IPS DF 6.9 (cell line): ENCODE measurements around the gene SRPK3.

Experiments
- DNase-seq: peaks from one replicate; pipeline ENCODE4 v3.0.0-alpha.2; 2013; ENCODE audit warnings: low read depth, low spot score
- H3K27ac ChIP-seq: one replicate; pipeline ENCODE4 v1.5.1; 2013; ENCODE audit warnings: low read length, control low read depth
- H3K27me3 ChIP-seq: 2 replicates; pipeline ENCODE4 v1.6.1; 2013; ENCODE audit warnings: mild to moderate bottlenecking, low read length; ENCODE audit not compliant: control insufficient read depth, insufficient read depth
- H3K36me3 ChIP-seq: 2 replicates; pipeline ENCODE4 v1.6.1; 2013; ENCODE audit warnings: low read length; ENCODE audit not compliant: control insufficient read depth, insufficient read depth
- H3K4me1 ChIP-seq: 2 replicates; pipeline ENCODE4 v1.6.1; 2013; ENCODE audit warnings: low read length; ENCODE audit not compliant: control insufficient read depth, insufficient read depth
- H3K4me3 ChIP-seq: 2 replicates; pipeline ENCODE4 v1.5.1; 2013; ENCODE audit warnings: mild to moderate bottlenecking, low read length
- H3K9me3 ChIP-seq: 2 replicates; pipeline ENCODE4 v1.6.1; 2013; ENCODE audit warnings: low read length, inconsistent platforms; ENCODE audit not compliant: control insufficient read depth, insufficient read depth
- WGBS: extraction: QIAGEN DNeasy Blood & Tissue Kit; methylation state at CpG from one replicate; pipeline ENCODE4 v1.1.7; 2013; ENCODE audit warnings: mixed read lengths, missing lambda C conversion rate; ENCODE audit not compliant: insufficient read length, insufficient coverage; 5-methylcytosine and 5-hydroxymethylcytosine counted together

SRPK3 gene

DNA sequence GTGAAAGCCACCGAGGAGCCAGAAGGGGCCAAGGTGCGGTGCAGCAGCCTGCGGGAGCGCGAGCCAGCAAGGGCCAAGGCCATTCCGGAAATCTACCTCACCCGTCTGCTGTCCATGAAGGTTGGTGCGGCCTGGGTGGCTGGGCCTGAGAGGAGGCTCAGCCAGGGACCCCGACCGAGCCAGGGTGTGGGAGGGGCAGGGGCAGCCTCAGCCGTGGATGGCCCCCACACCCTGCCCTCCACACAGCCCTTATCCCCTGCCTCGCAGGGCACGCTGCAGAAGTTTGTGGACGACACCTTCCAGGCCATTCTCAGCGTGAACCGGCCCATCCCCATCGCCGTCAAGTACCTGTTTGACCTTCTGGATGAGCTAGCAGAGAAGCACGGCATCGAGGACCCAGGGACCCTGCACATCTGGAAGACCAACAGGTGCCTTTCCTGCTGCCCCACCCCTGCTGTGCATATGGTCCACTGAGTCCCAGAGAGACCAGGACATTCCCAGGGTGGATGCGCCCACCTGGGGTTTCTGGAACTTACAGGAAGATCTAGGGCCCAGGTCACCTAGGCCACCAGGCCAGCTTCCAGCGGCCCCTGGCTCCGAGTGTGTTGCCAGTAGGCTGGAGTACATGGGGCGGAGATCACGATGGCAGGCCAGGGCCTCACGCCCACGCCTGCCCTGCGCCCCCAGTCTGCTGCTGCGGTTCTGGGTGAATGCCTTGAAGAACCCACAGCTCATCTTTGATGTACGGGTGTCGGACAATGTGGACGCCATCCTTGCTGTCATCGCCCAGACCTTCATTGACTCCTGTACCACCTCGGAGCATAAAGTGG is 3.4 kb upstream of the SRPK3 start:
- no peak overlapping the region for H3K27ac ChIP-seq
- H3K27me3 ChIP-seq: no peaks in the 10 kb centered on the region

DNA sequence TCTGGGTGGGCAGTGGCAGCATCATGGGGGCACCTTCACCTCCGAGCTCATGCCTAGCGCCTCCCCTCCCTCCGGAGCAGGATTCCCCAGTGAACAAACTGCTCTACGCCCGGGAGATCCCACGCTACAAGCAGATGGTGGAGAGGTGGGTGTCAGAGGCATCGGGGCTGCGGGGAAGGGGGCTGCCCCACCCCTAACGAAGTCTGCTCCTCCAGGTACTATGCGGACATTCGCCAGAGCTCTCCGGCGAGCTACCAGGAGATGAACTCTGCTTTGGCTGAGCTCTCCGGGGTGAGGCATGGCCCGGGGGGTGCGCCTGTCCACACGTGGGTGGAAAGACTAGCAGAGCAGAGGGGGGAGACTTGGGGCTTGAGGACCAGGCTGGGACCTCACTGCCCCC is 2.7 kb upstream of the SRPK3 start:
- H3K27ac ChIP-seq: no peak overlapping the region
- no peaks in the 10 kb centered on the region for H3K4me1 ChIP-seq
- H3K36me3 ChIP-seq: peaks cover 2% of the 10 kb centered on the region; the same call in 1 of the 2 replicates
- H3K4me3 ChIP-seq: no peak overlapping the region
- DNase-seq: no peak
- no peaks in the 10 kb centered on the region for H3K9me3 ChIP-seq
- WGBS: no CpG with 5 or more reads among the region's 17 CpGs
- H3K27me3 ChIP-seq: no peaks in the 10 kb centered on the region

More for the DNA sequence above, 3.4 kb upstream of the SRPK3 start:
- no peak for DNase-seq
- Histone ChIP-seq H3K9me3 (no peaks in the 10 kb centered on the region), H3K36me3 (no peaks in the 10 kb centered on the region), H3K4me3 (no peak overlapping the region), H3K4me1 (no peaks in the 10 kb centered on the region)
- no CpG with 5 or more reads among the region's 34 CpGs for WGBS

DNA sequence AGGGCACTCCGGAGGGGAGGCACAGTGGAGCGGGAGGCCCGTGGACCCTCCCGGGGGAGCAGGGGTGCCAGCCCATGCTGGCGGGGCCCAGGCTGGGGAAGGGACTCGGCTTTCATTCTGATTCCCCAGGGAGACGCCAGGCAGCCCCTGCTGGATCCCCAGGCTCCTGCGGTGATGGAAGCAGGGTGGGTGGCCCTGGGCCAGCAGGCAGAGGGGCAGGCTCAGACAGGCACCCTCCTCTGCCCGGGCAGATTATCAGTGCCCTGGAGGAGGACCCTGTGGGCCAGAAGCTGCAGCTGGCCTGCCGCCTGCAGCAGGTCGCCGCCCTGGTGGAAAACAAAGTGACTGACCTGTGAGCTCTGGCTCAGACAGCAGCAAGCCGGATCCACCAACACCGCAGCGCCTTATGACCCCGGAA is 2.1 kb upstream of the SRPK3 start:
- Histone ChIP-seq H3K4me3 (no peak overlapping the region), H3K27ac (no peak overlapping the region), H3K27me3 (no peaks in the 10 kb centered on the region), H3K36me3 (peaks cover 2% of the 10 kb centered on the region; the same call in 1 of the 2 replicates), H3K4me1 (no peaks in the 10 kb centered on the region), H3K9me3 (no peaks in the 10 kb centered on the region)
- WGBS: no CpG with 5 or more reads among the region's 16 CpGs
- DNase-seq: no peak

DNA sequence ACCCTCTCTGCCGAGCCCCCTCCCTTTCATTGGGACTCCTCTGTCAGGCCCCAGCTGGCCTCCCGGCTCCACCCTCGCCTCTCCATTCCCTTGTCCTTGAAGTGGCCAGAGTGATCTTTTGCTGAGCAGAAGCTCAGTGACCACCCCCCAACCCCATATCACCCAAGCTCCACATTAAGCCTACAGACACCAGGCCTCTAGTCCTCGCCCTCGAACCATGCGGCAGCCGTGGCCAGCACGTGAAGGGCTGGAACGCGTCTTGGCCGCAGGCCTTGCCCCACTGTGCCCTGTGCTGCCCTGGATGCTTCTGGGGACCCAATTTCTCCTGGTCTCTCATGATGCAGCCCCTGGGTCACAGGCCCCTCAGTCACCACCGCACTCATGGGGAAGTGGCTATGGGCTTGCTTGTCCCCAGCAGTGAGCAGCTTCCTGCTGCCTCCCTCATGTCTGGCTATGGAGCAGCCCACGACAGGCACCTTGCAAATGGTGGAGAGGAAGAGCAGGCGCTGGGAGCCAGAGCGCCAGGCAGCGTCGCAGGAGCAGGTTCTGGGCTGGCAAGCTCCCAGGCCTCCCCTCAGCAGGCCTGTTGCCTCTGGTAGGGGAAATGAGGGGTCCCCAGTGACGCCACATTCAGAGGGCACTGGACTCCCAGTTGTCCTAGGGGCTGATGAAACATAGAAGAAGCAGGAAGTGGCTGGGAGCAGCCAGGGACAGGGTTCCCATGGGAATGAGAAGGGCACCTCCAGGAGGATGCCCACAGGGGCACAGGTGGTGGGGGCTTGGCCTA is 757 bp upstream of the SRPK3 start:
- Histone ChIP-seq H3K9me3 (no peaks in the 10 kb centered on the region), H3K27me3 (no peaks in the 10 kb centered on the region), H3K4me3 (no peak overlapping the region), H3K36me3 (peaks cover 2% of the 10 kb centered on the region; the same call in 1 of the 2 replicates), H3K4me1 (no peaks in the 10 kb centered on the region), H3K27ac (no peak overlapping the region)
- no CpG with 5 or more reads among the region's 18 CpGs for WGBS
- no peak for DNase-seq

DNA sequence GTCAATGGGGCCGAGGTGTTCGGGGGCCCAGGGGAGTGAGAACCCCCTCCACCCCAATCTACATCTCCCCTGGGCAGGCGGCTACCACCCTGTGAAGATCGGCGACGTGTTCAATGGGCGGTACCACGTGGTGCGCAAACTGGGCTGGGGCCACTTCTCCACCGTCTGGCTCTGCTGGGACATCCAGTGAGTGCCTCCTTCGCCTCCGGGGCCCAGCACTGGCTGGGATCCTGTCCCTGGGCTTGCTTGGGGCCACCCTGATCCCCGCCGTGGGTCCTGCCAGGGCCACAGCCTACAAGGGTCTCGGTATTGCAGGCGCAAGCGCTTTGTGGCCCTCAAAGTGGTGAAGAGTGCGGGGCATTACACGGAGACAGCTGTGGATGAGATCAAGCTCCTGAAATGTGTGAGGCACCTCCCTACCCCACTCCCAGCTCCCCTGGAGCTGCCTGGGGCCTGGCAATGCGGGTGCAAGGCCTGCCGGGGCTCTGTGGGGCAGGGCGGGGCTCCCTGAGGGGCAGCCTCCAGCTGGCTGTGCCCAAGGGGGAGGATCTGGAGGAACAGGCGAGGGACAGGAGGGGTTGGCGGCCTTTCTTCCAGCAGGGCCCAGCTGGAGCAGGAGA is 697 bp downstream of the SRPK3 start:
- no peak for DNase-seq
- Histone ChIP-seq H3K27me3 (no peaks in the 10 kb centered on the region), H3K36me3 (peaks cover 9% of the 10 kb centered on the region), H3K27ac (no peak overlapping the region), H3K4me1 (no peaks in the 10 kb centered on the region), H3K4me3 (no peak overlapping the region), H3K9me3 (no peaks in the 10 kb centered on the region)
- WGBS: no CpG with 5 or more reads among the region's 24 CpGs

DNA sequence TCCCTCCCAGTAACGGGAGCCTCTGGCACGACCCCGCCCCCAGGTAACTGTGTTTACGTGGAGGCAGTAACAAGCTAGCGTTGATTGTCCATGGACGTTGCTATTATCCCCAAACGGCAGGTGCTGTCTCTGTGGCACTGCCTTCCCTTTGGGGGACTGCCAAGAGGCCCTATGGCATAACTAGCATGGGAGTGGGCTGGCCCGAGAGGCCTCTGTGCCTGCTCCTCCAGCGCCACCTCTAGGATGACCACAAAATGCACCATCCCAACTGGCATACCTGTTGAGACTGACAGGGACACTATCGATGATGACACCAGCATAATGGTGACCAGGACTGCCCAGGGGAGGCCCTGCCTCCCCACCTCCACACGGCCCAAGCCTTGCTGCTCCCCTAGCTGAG is 1.5 kb downstream of the SRPK3 start:
- no peak overlapping the region for H3K4me3 ChIP-seq
- H3K27ac ChIP-seq: no peak overlapping the region
- no peaks in the 10 kb centered on the region for H3K9me3 ChIP-seq
- WGBS: no CpG with 5 or more reads among the region's 11 CpGs
- peaks cover 9% of the 10 kb centered on the region for H3K36me3 ChIP-seq
- no peaks in the 10 kb centered on the region for H3K27me3 ChIP-seq
- H3K4me1 ChIP-seq: no peaks in the 10 kb centered on the region
- DNase-seq: no peak

DNA sequence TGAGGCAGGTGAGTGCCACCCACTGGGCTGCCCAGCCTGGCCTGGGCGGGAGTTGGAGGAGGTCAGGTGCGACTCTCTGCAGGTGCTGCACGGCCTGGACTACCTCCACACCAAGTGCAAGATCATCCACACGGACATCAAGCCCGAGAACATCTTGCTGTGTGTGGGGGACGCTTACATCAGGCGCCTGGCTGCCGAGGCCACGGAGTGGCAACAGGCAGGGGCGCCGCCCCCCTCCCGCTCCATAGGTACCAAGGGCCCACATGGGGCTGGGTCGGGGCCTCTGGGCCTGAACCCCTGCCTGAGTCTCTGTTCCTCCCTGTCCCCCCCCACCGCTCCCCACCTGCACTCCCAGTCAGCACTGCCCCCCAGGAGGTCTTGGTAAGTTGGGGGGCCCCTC is 2.0 kb downstream of the SRPK3 start:
- no peaks in the 10 kb centered on the region for H3K27me3 ChIP-seq
- WGBS: no CpG with 5 or more reads among the region's 14 CpGs

DNA sequence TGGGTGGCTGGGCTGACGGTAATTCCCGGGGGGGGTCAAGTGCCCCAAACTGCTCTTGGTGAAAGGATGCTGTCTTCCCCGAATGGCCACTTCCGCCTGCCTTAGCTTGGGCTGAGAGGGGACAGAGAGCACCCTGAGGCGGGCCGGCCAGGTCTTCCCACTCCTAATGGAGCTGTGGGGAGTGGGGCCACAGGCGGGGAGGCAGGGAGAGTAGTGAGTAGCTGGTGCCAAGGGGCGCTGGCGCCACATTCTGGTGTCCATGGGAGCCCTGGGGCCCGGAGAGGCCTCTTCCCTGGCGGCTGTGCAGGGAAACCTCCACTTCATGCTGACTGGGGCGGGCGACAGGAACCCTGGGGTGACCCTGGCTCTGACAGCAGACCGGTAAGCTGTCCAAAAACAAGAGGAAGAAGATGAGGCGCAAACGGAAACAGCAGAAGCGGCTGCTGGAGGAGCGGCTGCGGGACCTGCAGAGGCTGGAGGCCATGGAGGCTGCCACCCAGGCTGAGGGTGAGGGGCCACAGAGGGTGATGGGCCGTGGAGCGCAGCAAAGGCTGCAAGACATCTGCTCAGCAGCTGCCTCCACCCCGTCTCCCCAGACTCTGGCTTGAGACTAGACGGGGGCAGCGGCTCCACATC is 2.7 kb downstream of the SRPK3 start:
- Histone ChIP-seq H3K4me1 (no peaks in the 10 kb centered on the region), H3K36me3 (peaks cover 9% of the 10 kb centered on the region), H3K27me3 (no peaks in the 10 kb centered on the region), H3K27ac (no peak overlapping the region), H3K4me3 (no peak overlapping the region), H3K9me3 (no peaks in the 10 kb centered on the region)
- DNase-seq: no peak
- WGBS: no CpG with 5 or more reads among the region's 24 CpGs

More for the DNA sequence above, 2.0 kb downstream of the SRPK3 start:
- no peak overlapping the region for H3K4me3 ChIP-seq
- no peak for DNase-seq
- H3K9me3 ChIP-seq: no peaks in the 10 kb centered on the region
- no peaks in the 10 kb centered on the region for H3K4me1 ChIP-seq
- no peak overlapping the region for H3K27ac ChIP-seq
- peaks cover 9% of the 10 kb centered on the region for H3K36me3 ChIP-seq

DNA sequence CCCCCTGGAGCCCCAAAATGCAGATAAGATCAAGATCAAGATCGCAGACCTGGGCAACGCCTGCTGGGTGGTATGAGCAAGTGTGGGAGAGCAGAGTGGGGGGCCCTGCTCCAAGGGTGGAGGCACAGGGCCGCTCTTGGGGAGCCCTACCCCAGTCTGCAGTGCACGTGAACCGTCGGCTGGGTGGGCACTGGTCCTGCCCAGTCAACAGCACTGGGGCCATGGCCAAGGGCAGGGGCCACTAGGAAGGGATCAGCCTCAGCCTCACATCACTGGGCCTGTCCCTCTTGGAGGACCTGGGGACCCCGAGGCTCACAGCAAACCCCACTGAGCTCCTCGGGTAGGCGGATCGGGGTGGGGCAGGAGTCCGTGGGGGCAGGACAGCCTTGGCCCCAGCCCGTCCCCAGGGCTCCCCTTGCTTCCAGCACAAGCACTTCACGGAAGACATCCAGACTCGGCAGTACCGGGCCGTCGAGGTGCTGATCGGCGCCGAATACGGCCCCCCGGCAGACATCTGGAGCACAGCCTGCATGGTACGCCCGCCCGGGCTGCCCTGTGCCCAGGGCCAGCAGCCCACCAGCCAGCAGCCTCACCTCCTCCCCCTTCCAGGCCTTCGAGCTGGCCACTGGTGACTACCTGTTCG is 3.6 kb downstream of the SRPK3 start:
- Histone ChIP-seq H3K36me3 (peaks cover 9% of the 10 kb centered on the region), H3K4me1 (no peaks in the 10 kb centered on the region), H3K27ac (no peak overlapping the region), H3K4me3 (no peak overlapping the region), H3K9me3 (no peaks in the 10 kb centered on the region), H3K27me3 (no peaks in the 10 kb centered on the region)
- WGBS: no CpG with 5 or more reads among the region's 27 CpGs
- DNase-seq: no peak

DNA sequence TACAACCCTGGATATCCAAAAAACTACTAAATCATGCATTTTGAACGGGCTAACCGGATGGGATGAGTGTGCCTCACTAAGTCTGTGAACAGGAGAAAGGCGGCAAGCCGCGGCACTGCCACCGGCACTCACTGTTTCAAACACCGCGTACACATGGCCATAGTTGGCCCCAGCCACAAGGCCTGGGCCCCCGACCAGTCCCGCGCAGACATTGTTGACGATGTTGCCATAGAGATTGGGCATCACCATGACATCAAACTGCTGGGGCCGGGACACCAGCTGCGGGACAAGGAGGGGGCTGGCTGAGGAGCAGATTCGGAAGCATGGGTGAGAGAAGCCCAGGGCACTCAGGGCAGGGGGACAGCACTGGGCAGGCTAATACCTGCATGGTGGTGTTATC is 5.8 kb downstream of the SRPK3 start:
- no peaks in the 10 kb centered on the region for H3K9me3 ChIP-seq
- no peaks in the 10 kb centered on the region for H3K27me3 ChIP-seq
- no peak for DNase-seq
- no peak overlapping the region for H3K27ac ChIP-seq
- H3K36me3 ChIP-seq: peaks cover 9% of the 10 kb centered on the region
- no CpG with 5 or more reads among the region's 15 CpGs for WGBS
- no peak overlapping the region for H3K4me3 ChIP-seq
- H3K4me1 ChIP-seq: no peaks in the 10 kb centered on the region
